ENCODE measurements around the gene CNST.

DNA sequence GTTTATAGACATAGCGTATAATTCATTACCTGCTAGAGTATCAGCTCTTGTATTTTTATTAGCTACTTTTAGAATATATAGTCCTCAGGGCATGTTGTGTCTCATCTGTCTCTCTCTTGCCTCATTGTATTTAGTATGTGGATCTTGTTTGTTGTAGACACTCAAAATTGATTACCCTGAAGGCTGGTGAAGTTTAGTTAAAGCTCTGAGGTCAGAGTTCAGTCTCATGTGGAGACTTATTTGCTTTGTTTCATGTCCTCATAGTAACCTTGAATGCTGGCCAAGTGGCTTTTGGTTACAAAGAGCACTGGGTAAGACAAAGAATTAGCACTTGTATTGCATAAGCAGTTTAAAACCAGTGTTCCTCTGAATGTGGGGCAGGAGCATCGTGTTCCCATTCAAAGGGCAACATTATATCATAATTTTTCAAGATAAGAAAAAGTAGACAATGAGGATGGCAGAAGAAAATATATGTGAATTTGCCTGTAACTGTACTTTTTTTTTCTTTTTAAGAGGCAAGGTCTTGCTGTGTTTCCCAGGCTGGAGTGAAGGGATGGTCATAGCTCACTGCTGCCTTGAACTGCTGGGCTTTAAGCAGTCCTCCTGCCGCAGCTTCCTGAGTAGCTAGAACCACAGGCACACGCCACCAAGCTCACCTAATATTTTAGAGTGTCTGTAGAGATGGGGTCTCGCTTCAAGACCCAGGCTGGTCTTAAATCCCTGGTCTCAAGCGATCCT, 17.4 kb downstream of the CNST start:
- no peak for TF ChIP-seq ZKSCAN8 (CRISPR knock-in tag; IDR thresholded peaks at IDR 0.05)
- no peak for TF ChIP-seq ZBTB33 (CRISPR knock-in tag; IDR thresholded peaks at IDR 0.05)
- no peak for TF ChIP-seq RFX5 (IDR thresholded peaks at IDR 0.05; ENCODE audit: low read depth, low read length)
- no peak for TF ChIP-seq SRF (CRISPR knock-in tag; IDR thresholded peaks at IDR 0.05)
- no peak for TF ChIP-seq TARDBP (IDR thresholded peaks at IDR 0.05)
- TF ChIP-seq, protein P1, sequence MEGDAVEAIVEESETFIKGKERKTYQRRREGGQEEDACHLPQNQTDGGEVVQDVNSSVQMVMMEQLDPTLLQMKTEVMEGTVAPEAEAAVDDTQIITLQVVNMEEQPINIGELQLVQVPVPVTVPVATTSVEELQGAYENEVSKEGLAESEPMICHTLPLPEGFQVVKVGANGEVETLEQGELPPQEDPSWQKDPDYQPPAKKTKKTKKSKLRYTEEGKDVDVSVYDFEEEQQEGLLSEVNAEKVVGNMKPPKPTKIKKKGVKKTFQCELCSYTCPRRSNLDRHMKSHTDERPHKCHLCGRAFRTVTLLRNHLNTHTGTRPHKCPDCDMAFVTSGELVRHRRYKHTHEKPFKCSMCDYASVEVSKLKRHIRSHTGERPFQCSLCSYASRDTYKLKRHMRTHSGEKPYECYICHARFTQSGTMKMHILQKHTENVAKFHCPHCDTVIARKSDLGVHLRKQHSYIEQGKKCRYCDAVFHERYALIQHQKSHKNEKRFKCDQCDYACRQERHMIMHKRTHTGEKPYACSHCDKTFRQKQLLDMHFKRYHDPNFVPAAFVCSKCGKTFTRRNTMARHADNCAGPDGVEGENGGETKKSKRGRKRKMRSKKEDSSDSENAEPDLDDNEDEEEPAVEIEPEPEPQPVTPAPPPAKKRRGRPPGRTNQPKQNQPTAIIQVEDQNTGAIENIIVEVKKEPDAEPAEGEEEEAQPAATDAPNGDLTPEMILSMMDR (IDR thresholded peaks at IDR 0.05 in 2 of 3, conservative IDR thresholded peaks at IDR 0.05 in 1 of 3; ENCODE audit: insufficient read depth in 2 of 3, low read depth in 1 of 3, low read length in 3 of 3): no peak

Measured in K562 (cell line).